Thyroid gland (tissue), 4 donors: ENCODE results near the gene ATM. TPM values are rescaled to one million over a fixed set of nuclear protein-coding genes. Genes with fewer than 3 reads are reported as not detected.

Experiments
- DNase-seq, 2 donors: peaks; one replicate each; pipeline ENCODE4 v3.0.0-alpha.2; 2019
- H3K27ac ChIP-seq, 3 donors: fragments of 200-600 bp; sonication (generic); 1 replicate in 2 of 3; 2 replicates in 1 of 3; pipeline ENCODE4 v1.5.1; 2016 to 2019; ENCODE audit warnings: mild to moderate bottlenecking in 1 of 3, moderate library complexity in 1 of 3
- H3K27me3 ChIP-seq: fragments of 200-600 bp; sonication (generic); one replicate; pipeline ENCODE4 v1.5.1; 2019
- H3K36me3 ChIP-seq, 2 donors: fragments of 200-600 bp; sonication (generic); one replicate each; pipeline ENCODE4 v1.5.1; 2016 to 2019
- H3K4me1 ChIP-seq, 2 donors: fragments of 200-600 bp; sonication (generic); one replicate each; pipeline ENCODE4 v1.5.1; 2017 to 2019
- H3K4me3 ChIP-seq, 3 donors: fragments of 200-600 bp; sonication (generic); replicated peaks in 1 of 3; 1 replicate in 2 of 3; 2 replicates in 1 of 3; pipeline ENCODE4 v1.5.1; 2016; ENCODE audit warnings: mild to moderate bottlenecking in 1 of 3
- H3K9me3 ChIP-seq: fragments of 200-600 bp; sonication (generic); one replicate; pipeline ENCODE4 v1.5.1; 2017
- POLR2A ChIP-seq, 2 donors: fragments of 450-650 bp; IDR thresholded peaks; one replicate each; pipeline ENCODE4 v1.6.1; 2017; ENCODE audit warnings: antibody characterized with exemption in 2 of 2, mild to moderate bottlenecking in 2 of 2, moderate library complexity in 1 of 2
- WGBS, 2 donors: methylation state at CpG; one replicate each; pipeline ENCODE4 v1.1.5; 2017; 5-methylcytosine and 5-hydroxymethylcytosine counted together
- intact Hi-C: fragments of 100-400 bp; cut with DNase I; formaldehyde crosslinking; loops from one replicate; pipeline ENCODE4 v1.15.1; 2023
- total RNA-seq, 4 donors: library from RNA; depleted of rRNA; stranded (reverse); fragments of >200 nt; gene quantifications; one replicate each; pipeline ENCODE4 v1.2.3, GENCODE V29; 2016
- TF ChIP-seq, protein P1 (sequence below), 6 experiments: fragments of 200-600 bp in 3 of 6; fragments of 450-650 bp in 3 of 6; sonication (generic) in 3 of 6; IDR thresholded peaks; one replicate each; pipeline ENCODE4 v1.5.1; 2016 to 2019; ENCODE audit warnings: antibody characterized with exemption in 6 of 6, mild to moderate bottlenecking in 2 of 6, inconsistent platforms in 1 of 6, moderate library complexity in 1 of 6

ATM gene
- total RNA-seq, 4 donors from 2014 or later, result 84.4 to 207 (median 137) TPM

DNA sequence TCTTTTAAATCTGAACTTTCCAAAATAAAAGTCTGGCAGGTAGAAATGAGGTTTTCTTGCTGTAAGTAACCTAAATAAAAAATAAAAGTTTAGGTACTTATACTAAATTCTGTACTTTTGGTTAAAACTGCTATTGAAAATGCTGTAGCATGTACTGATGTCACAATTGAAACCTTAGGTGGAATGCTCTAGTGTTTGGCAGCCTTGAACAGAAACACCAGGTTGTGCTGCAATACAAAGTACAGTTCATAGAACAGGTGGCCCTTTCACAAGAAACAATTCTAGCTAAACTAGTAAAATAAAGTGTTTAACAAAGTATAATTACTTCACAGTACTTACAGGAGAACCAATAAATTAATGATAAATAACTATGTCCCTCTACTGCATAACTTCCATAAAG is 25.5 kb upstream of the ATM start:
- intact Hi-C loops, result no loop called here
- Histone ChIP-seq H3K36me3 (peaks cover 0 to 4% of the 10 kb centered on the region in 2 donors), H3K27ac (no peak overlapping the region), H3K9me3 (no peaks in the 10 kb centered on the region), H3K4me1 (no peaks in the 10 kb centered on the region), H3K4me3 (no peak overlapping the region), H3K27me3 (no peaks in the 10 kb centered on the region)
- no peak for DNase-seq
- no peak for TF ChIP-seq POLR2A (IDR thresholded peaks at IDR 0.05)
- TF ChIP-seq, protein P1, sequence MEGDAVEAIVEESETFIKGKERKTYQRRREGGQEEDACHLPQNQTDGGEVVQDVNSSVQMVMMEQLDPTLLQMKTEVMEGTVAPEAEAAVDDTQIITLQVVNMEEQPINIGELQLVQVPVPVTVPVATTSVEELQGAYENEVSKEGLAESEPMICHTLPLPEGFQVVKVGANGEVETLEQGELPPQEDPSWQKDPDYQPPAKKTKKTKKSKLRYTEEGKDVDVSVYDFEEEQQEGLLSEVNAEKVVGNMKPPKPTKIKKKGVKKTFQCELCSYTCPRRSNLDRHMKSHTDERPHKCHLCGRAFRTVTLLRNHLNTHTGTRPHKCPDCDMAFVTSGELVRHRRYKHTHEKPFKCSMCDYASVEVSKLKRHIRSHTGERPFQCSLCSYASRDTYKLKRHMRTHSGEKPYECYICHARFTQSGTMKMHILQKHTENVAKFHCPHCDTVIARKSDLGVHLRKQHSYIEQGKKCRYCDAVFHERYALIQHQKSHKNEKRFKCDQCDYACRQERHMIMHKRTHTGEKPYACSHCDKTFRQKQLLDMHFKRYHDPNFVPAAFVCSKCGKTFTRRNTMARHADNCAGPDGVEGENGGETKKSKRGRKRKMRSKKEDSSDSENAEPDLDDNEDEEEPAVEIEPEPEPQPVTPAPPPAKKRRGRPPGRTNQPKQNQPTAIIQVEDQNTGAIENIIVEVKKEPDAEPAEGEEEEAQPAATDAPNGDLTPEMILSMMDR (IDR thresholded peaks at IDR 0.05), result no peak

DNA sequence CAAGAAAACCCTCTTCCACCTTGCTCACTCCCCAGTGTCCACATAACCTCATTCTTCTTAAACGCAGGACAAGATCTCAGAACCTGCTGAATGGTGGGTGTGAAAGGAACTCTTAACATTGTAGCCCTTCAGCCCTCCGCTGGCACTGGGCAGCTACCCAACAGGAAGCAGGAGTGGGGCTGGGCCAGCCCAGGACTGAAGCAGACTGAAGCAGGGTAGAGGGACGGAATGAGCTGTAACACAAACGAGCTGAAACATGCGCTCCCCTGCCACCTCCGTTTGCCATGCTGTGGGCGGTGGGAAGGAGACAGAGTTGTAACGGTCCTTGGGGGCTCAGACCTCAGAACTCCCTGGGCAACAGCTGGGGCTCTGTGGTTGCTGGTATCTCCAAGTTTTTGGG is 24.0 kb upstream of the ATM start:
- TF ChIP-seq, protein P1 (IDR thresholded peaks at IDR 0.05), result no peak
- TF ChIP-seq POLR2A (IDR thresholded peaks at IDR 0.05), result no peak
- no peaks in the 10 kb centered on the region for H3K9me3 ChIP-seq
- no peaks in the 10 kb centered on the region for H3K4me1 ChIP-seq
- no peak overlapping the region for H3K4me3 ChIP-seq
- H3K36me3 ChIP-seq, result peaks cover 0 to 4% of the 10 kb centered on the region in 2 donors
- intact Hi-C loops, result no loop called here
- DNase-seq, result no peak
- no peaks in the 10 kb centered on the region for H3K27me3 ChIP-seq
- no peak overlapping the region for H3K27ac ChIP-seq
- WGBS, 2 donors, result 77 to 97% methylated on average over 8 of the region's 8 CpGs

DNA sequence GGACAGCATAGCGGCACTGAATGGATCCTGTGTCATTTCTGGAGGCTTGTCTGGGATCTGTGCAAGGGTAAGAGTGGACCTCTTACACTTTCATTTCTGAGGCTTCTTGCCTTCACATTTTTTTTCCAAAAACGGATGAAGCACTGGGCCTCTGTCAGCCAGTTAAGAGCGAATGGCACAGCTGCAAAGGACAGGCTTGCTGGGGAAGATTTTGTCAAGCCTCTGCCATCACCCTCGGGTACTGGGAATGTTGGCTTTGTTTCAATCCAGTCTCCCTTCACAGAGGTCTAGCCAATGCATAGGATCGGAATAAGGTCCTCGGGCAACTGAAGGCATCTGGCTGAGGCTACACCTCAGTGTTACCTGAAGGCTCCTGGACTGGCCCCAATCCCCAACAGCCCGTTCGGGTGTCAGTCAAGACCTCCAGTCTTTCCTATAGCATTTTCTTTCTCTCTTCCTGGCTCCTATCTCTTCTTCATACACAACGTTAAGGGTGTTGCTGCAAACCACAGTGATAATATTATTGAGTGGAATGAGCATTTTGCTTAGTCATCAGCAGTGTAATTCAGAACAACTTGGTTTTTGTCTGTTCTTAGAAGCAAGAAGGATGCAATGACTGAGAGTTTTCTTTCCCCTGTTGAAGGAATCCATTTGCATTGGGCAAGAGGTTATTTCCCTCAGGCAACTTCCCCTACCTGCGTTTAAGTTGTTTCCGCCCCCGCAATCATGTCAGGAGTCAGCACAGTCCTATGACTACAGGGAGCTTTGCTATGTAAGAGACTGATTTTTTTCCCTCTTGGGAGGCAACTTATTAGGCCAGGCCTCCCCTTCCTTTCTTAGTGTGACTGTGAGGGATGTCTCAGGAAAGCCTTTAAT is 23.2 kb upstream of the ATM start:
- Histone ChIP-seq H3K4me3 (no peak overlapping the region), H3K27ac (no peak overlapping the region), H3K36me3 (peaks cover 0 to 4% of the 10 kb centered on the region in 2 donors), H3K4me1 (no peaks in the 10 kb centered on the region), H3K9me3 (no peaks in the 10 kb centered on the region), H3K27me3 (no peaks in the 10 kb centered on the region)
- no peak for DNase-seq
- 85 to 88% methylated on average over 12 of the region's 12 CpGs for WGBS, 2 donors
- TF ChIP-seq, protein P1 (IDR thresholded peaks at IDR 0.05), result no peak
- TF ChIP-seq POLR2A (IDR thresholded peaks at IDR 0.05), result no peak
- intact Hi-C loops, result no loop called here

DNA sequence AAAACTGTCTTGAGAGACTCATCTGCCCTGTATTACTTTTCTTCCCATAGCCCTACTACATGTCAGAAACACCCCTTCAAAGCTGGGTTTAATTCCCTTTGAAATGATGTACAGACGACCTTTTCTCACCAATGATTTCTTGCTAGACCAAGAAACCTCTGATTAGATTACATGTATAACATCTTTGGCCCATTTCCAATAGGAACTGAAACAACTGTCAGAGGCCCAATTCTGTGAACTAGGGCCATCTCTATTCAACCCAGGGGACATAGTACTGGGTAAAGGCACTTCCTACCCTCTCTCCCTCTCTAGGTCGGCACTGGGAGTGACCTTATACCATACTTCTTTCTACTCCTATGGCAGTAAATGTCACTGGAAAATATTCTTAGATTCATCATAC is 19.8 kb upstream of the ATM start:
- Histone ChIP-seq H3K9me3 (no peaks in the 10 kb centered on the region), H3K4me3 (no peak overlapping the region), H3K4me1 (no peaks in the 10 kb centered on the region), H3K36me3 (peaks cover 3 to 22% of the 10 kb centered on the region in 2 donors), H3K27ac (no peak overlapping the region), H3K27me3 (no peaks in the 10 kb centered on the region)
- intact Hi-C loops, result no loop called here
- no peak for DNase-seq
- TF ChIP-seq, protein P1 (IDR thresholded peaks at IDR 0.05), result no peak
- TF ChIP-seq POLR2A (IDR thresholded peaks at IDR 0.05), result no peak
- WGBS, 2 donors, result 85 to 90% methylated on average over 2 of the region's 2 CpGs

DNA sequence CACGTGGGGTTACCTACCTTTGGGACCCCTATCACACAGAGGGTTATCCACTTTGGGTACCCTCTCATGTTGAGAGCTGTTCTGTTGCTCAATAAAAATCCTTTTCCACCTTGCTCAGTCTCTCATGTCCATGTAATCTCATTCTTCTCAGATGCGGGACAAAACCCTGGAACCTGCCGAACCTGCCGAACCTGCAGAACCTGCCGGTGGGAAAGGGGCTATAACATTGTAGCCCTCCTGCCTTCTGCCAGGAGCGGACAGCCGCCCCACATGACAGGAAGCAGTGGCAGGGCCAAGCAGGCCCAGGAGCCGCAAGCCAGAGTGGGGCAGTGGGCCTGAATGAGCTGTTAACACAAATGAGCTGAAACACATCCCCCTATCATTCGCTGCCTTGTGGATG is 18.5 kb upstream of the ATM start:
- Histone ChIP-seq H3K27me3 (no peaks in the 10 kb centered on the region), H3K4me3 (no peak overlapping the region), H3K36me3 (peaks cover 3 to 19% of the 10 kb centered on the region in 2 donors), H3K27ac (no peak overlapping the region), H3K4me1 (no peaks in the 10 kb centered on the region), H3K9me3 (no peaks in the 10 kb centered on the region)
- 96 to 98% methylated on average over 9 of the region's 9 CpGs for WGBS, 2 donors
- intact Hi-C loops, result no loop called here
- no peak for DNase-seq
- TF ChIP-seq, protein P1 (IDR thresholded peaks at IDR 0.05), result no peak
- no peak for TF ChIP-seq POLR2A (IDR thresholded peaks at IDR 0.05)
